ENCODE data around the gene PUDP.
"Not testable (repeated sequence)": the region's sequence is repeated elsewhere in the genome, so short reads cannot be mapped to it uniquely, and the experiment has no call there.

Gene PUDP

GRCh38 chrX:7147978-7148854 is at the start of gene PUDP:
Gene PUDP (minus strand): TSS chrX:7148153. CDS start chrX:7148113, 40 bp downstream.
- peak; percentile 48 to 54 for DNase-seq (ENCODE audit: low read depth in 2 of 2)

- DNase-seq (ENCODE audit: low read depth in 2 of 2) = no peak
Measured at GRCh38 chrX:7194606-7195005, 46.7 kb upstream of the PUDP start.

GRCh38 chrX:7192871-7193270 is 44.9 kb upstream of the PUDP start:
- DNase-seq (ENCODE audit: low read depth in 2 of 2) = no peak

GRCh38 chrX:7191681-7192110 is 43.7 kb upstream of the PUDP start:
- DNase-seq (ENCODE audit: low read depth in 2 of 2) = no peak

GRCh38 chrX:7190157-7190556 is 42.2 kb upstream of the PUDP start:
- no peak for DNase-seq (ENCODE audit: low read depth in 2 of 2)

- DNase-seq (ENCODE audit: low read depth in 2 of 2) = no peak
Measured at GRCh38 chrX:7188672-7189071, 40.7 kb upstream of the PUDP start.

- DNase-seq (ENCODE audit: low read depth in 2 of 2) = no peak
Measured at GRCh38 chrX:7184816-7185215, 36.9 kb upstream of the PUDP start.

GRCh38 chrX:7179446-7179845 is 31.5 kb upstream of the PUDP start:
- no peak for DNase-seq (ENCODE audit: low read depth in 2 of 2)

- DNase-seq (ENCODE audit: low read depth in 2 of 2) = not testable (repeated sequence)
Measured at GRCh38 chrX:7178859-7179258, 30.9 kb upstream of the PUDP start.

GRCh38 chrX:7170898-7171297 is 22.9 kb upstream of the PUDP start:
- DNase-seq (ENCODE audit: low read depth in 2 of 2) = no peak

GRCh38 chrX:7169627-7170026 is 21.7 kb upstream of the PUDP start:
- no peak for DNase-seq (ENCODE audit: low read depth in 2 of 2)

- no peak for DNase-seq (ENCODE audit: low read depth in 2 of 2)
Measured at GRCh38 chrX:7168371-7168770, 20.4 kb upstream of the PUDP start.

- no peak for DNase-seq (ENCODE audit: low read depth in 2 of 2)
Measured at GRCh38 chrX:7164174-7164573, 16.2 kb upstream of the PUDP start.

GRCh38 chrX:7163146-7163677 is 15.3 kb upstream of the PUDP start:
- DNase-seq (ENCODE audit: low read depth in 2 of 2) = no peak

- no peak for DNase-seq (ENCODE audit: low read depth in 2 of 2)
Measured at GRCh38 chrX:7159149-7159861, 11.4 kb upstream of the PUDP start.

- no peak for DNase-seq (ENCODE audit: low read depth in 2 of 2)
Measured at GRCh38 chrX:7158468-7158990, 10.6 kb upstream of the PUDP start.

GRCh38 chrX:7156879-7157278 is 8.9 kb upstream of the PUDP start:
- DNase-seq (ENCODE audit: low read depth in 2 of 2) = no peak

GRCh38 chrX:7155163-7155562 is 7.2 kb upstream of the PUDP start:
- no peak for DNase-seq (ENCODE audit: low read depth in 2 of 2)

GRCh38 chrX:7154041-7154597 is 6.2 kb upstream of the PUDP start:
- no peak for DNase-seq (ENCODE audit: low read depth in 2 of 2)

- DNase-seq (ENCODE audit: low read depth in 2 of 2) = no peak
Measured at GRCh38 chrX:7153231-7153630, 5.3 kb upstream of the PUDP start.

GRCh38 chrX:7149411-7149810 is 1.5 kb upstream of the PUDP start:
- no peak for DNase-seq (ENCODE audit: low read depth in 2 of 2)

GRCh38 chrX:7147413-7147977 is 458 bp downstream of the PUDP start, which contains the start of gene STS:
Gene STS (plus strand): TSS chrX:7147712. CDS start chrX:7253200, 105,488 bp downstream.
- no peak for DNase-seq (ENCODE audit: low read depth in 2 of 2)
